NCI-H748 treated with DMSO at 0.1 percent for 48 hours (cell line): ENCODE measurements around the gene PLOD1.

ENCODE experiments used
- DNase-seq: peaks from one replicate; lab custom pipeline; 2025; lab: John Stamatoyannopoulos, UW

PLOD1 gene

GRCh38 chr1:11978301-11978700 lies 43.8 kb downstream of the PLOD1 start:
- no peak for DNase-seq

- DNase-seq: no peak
Measured at GRCh38 chr1:11979028-11979850, 44.7 kb downstream of the PLOD1 start.

GRCh38 chr1:11979851-11980675 lies 45.5 kb downstream of the PLOD1 start, which contains the start of gene MFN2:
Gene MFN2, plus strand, starts transcription at chr1:11980444. Its CDS starts 8,725 bp downstream, at chr1:11989169.
- DNase-seq: peak; percentile 86

GRCh38 chr1:11980676-11980972 lies 46.1 kb downstream of the PLOD1 start:
- no peak for DNase-seq

- DNase-seq: no peak
Measured at GRCh38 chr1:11981378-11982009, 47.0 kb downstream of the PLOD1 start.

GRCh38 chr1:11982010-11982392 lies 47.5 kb downstream of the PLOD1 start:
- no peak for DNase-seq

GRCh38 chr1:11984121-11984520 lies 49.6 kb downstream of the PLOD1 start:
- no peak for DNase-seq

- no peak for DNase-seq
Measured at GRCh38 chr1:11984576-11984975, 50.1 kb downstream of the PLOD1 start.

- DNase-seq: no peak
Measured at GRCh38 chr1:11985171-11985570, 50.7 kb downstream of the PLOD1 start.

GRCh38 chr1:11985851-11986250 lies 51.3 kb downstream of the PLOD1 start:
- DNase-seq: no peak

- DNase-seq: no peak
Measured at GRCh38 chr1:11989669-11990068, 55.2 kb downstream of the PLOD1 start.

- DNase-seq: no peak
Measured at GRCh38 chr1:11990303-11991032, 56.0 kb downstream of the PLOD1 start.

- DNase-seq: no peak
Measured at GRCh38 chr1:11991969-11992676, 57.6 kb downstream of the PLOD1 start.

GRCh38 chr1:11997081-11997850 lies 62.7 kb downstream of the PLOD1 start:
- DNase-seq: no peak

- DNase-seq: no peak
Measured at GRCh38 chr1:11998636-11999035, 64.1 kb downstream of the PLOD1 start.

GRCh38 chr1:11999236-11999635 lies 64.7 kb downstream of the PLOD1 start:
- no peak for DNase-seq

- no peak for DNase-seq
Measured at GRCh38 chr1:12001249-12001917, 66.9 kb downstream of the PLOD1 start.

GRCh38 chr1:12001996-12002493 lies 67.5 kb downstream of the PLOD1 start:
- no peak for DNase-seq

GRCh38 chr1:12003762-12004161 lies 69.2 kb downstream of the PLOD1 start:
- DNase-seq: no peak
